ENCODE results near the gene PPFIBP2.

- TF ChIP-seq CTCF (IDR thresholded peaks at IDR 0.05) = no peak
- no peak for TF ChIP-seq POLR2A (IDR thresholded peaks at IDR 0.05)
Measured at GRCh38 chr11:7490535-7490934, 23.3 kb upstream of the PPFIBP2 start.

All from esophagus squamous epithelium (tissue), 4 donors.